Urinary bladder (tissue), 4 donors: ENCODE data around the gene TEX9. TPM values are rescaled to one million over a fixed set of nuclear protein-coding genes. Genes with fewer than 3 reads are reported as not detected.

Experiments
- DNase-seq: peaks from one replicate; pipeline ENCODE4 v3.0.0-alpha.2; 2015; ENCODE audit errors: extremely low spot score
- H3K27ac ChIP-seq: one replicate; pipeline ENCODE4 v1.5.1; 2013; ENCODE audit warnings: low read depth, mild to moderate bottlenecking, moderate library complexity
- H3K36me3 ChIP-seq: one replicate; pipeline ENCODE4 v1.6.1; 2013; ENCODE audit warnings: mild to moderate bottlenecking, moderate library complexity; ENCODE audit not compliant: insufficient read depth
- H3K4me1 ChIP-seq: one replicate; pipeline ENCODE4 v1.6.1; 2013; ENCODE audit warnings: mild to moderate bottlenecking, moderate library complexity; ENCODE audit not compliant: insufficient read depth
- H3K4me3 ChIP-seq: one replicate; pipeline ENCODE4 v1.5.1; 2013; ENCODE audit warnings: low read depth, low read length
- WGBS: extraction: QIAGEN DNeasy Blood & Tissue Kit; methylation state at CpG from one replicate; pipeline ENCODE4 v1.1.7; 2013; 5-methylcytosine and 5-hydroxymethylcytosine counted together
- polyA plus RNA-seq: library from polyadenylated mRNA; stranded (reverse); fragments of 200-250 nt; gene quantifications from one replicate; pipeline ENCODE4 v1.2.3, GENCODE V29; 2013
- total RNA-seq: library from RNA; depleted of rRNA; stranded (reverse); fragments of >200 nt; gene quantifications from one replicate; pipeline ENCODE4 v1.2.3, GENCODE V29; 2014
- donor health status: healthy with polysubstance abuse.
- donor health status: healthy.

Gene TEX9
- total and polyA plus RNA-seq, 2 donors, result 1.6 to 17.3 TPM

- no peak overlapping the region for H3K27ac ChIP-seq
- no peak overlapping the region for H3K4me3 ChIP-seq
- DNase-seq, result no peak
- 88% methylated on average over 1 of the region's 1 CpG for WGBS
- H3K36me3 ChIP-seq, result no peaks in the 10 kb centered on the region
- H3K4me1 ChIP-seq, result no peaks in the 10 kb centered on the region
Observed at GRCh38 chr15:56440214-56440770, 75.1 kb downstream of the TEX9 start.

GRCh38 chr15:56442354-56442753 is 77.1 kb downstream of the TEX9 start:
- no peaks in the 10 kb centered on the region for H3K36me3 ChIP-seq
- WGBS, result 98% methylated on average over 3 of the region's 3 CpGs
- DNase-seq, result no peak
- no peaks in the 10 kb centered on the region for H3K4me1 ChIP-seq
- H3K27ac ChIP-seq, result no peak overlapping the region
- no peak overlapping the region for H3K4me3 ChIP-seq

GRCh38 chr15:56445746-56446145 is 80.5 kb downstream of the TEX9 start:
- no peaks in the 10 kb centered on the region for H3K4me1 ChIP-seq
- WGBS, result 95% methylated on average over 5 of the region's 5 CpGs
- H3K27ac ChIP-seq, result no peak overlapping the region

GRCh38 chr15:56454836-56455235 is 89.6 kb downstream of the TEX9 start:
- Histone ChIP-seq H3K27ac (no peak overlapping the region), H3K36me3 (no peaks in the 10 kb centered on the region), H3K4me3 (no peak overlapping the region), H3K4me1 (peaks cover 2% of the 10 kb centered on the region)
- WGBS, result 56% methylated on average over 1 of the region's 1 CpG
- DNase-seq, result no peak

More at GRCh38 chr15:56445746-56446145, 80.5 kb downstream of the TEX9 start:
- H3K4me3 ChIP-seq, result no peak overlapping the region
- no peak for DNase-seq
- no peaks in the 10 kb centered on the region for H3K36me3 ChIP-seq

- Histone ChIP-seq H3K36me3 (no peaks in the 10 kb centered on the region), H3K27ac (no peak overlapping the region), H3K4me1 (peaks cover 2% of the 10 kb centered on the region), H3K4me3 (no peak overlapping the region)
- no peak for DNase-seq
- 93% methylated on average over 3 of the region's 3 CpGs for WGBS
Observed at GRCh38 chr15:56456229-56456628, 91.0 kb downstream of the TEX9 start.

GRCh38 chr15:56459096-56459495 is 93.9 kb downstream of the TEX9 start:
- H3K36me3 ChIP-seq, result no peaks in the 10 kb centered on the region
- peaks cover 2% of the 10 kb centered on the region for H3K4me1 ChIP-seq
- WGBS, result 64% methylated on average over 2 of the region's 2 CpGs
- no peak overlapping the region for H3K4me3 ChIP-seq
- no peak for DNase-seq
- H3K27ac ChIP-seq, result no peak overlapping the region

GRCh38 chr15:56460071-56460470 is 94.8 kb downstream of the TEX9 start:
- Histone ChIP-seq H3K4me3 (no peak overlapping the region), H3K36me3 (no peaks in the 10 kb centered on the region), H3K4me1 (peaks cover 2% of the 10 kb centered on the region), H3K27ac (no peak overlapping the region)
- 38% methylated on average over 1 of the region's 1 CpG for WGBS
- no peak for DNase-seq

- H3K27ac ChIP-seq, result no peak overlapping the region
- DNase-seq, result no peak
- 94% methylated on average over 2 of the region's 2 CpGs for WGBS
- H3K4me1 ChIP-seq, result peaks cover 2% of the 10 kb centered on the region
- H3K4me3 ChIP-seq, result no peak overlapping the region
- H3K36me3 ChIP-seq, result no peaks in the 10 kb centered on the region
Observed at GRCh38 chr15:56460947-56461346, 95.7 kb downstream of the TEX9 start.

GRCh38 chr15:56464893-56465520 is 99.8 kb downstream of the TEX9 start, which contains the start of gene MNS1:
MNS1 (minus strand) TSS chr15:56465137; CDS start chr15:56464972, 165 bp downstream.
- H3K27ac ChIP-seq, result no peak within 1 kb of the TSS
- DNase-seq, result peak; percentile 94
- 2% methylated on average over 38 of the region's 38 CpGs for WGBS
- no peaks in the 10 kb centered on the region for H3K4me1 ChIP-seq
- H3K4me3 ChIP-seq, result peak within 1 kb of the TSS; percentile 66
- H3K36me3 ChIP-seq, result no peaks in the 10 kb centered on the region

- no peak for DNase-seq
Observed at GRCh38 chr15:56467616-56468015, 102.4 kb downstream of the TEX9 start.

GRCh38 chr15:56468401-56468800 is 103.2 kb downstream of the TEX9 start:
- no peaks in the 10 kb centered on the region for H3K4me1 ChIP-seq
- H3K27ac ChIP-seq, result no peak overlapping the region
- no peak for DNase-seq
- 56% methylated on average over 2 of the region's 2 CpGs for WGBS
- no peaks in the 10 kb centered on the region for H3K36me3 ChIP-seq
- H3K4me3 ChIP-seq, result no peak overlapping the region

More at GRCh38 chr15:56467616-56468015, 102.4 kb downstream of the TEX9 start:
- Histone ChIP-seq H3K4me1 (no peaks in the 10 kb centered on the region), H3K27ac (no peak overlapping the region), H3K4me3 (no peak overlapping the region), H3K36me3 (no peaks in the 10 kb centered on the region)
- 62% methylated on average over 3 of the region's 3 CpGs for WGBS

GRCh38 chr15:56469483-56469882 is 104.3 kb downstream of the TEX9 start:
- no peak for DNase-seq
- Histone ChIP-seq H3K4me3 (no peak overlapping the region), H3K4me1 (no peaks in the 10 kb centered on the region), H3K27ac (no peak overlapping the region), H3K36me3 (no peaks in the 10 kb centered on the region)

GRCh38 chr15:56471440-56472069 is 106.3 kb downstream of the TEX9 start:
- Histone ChIP-seq H3K4me3 (no peak overlapping the region), H3K36me3 (no peaks in the 10 kb centered on the region), H3K4me1 (no peaks in the 10 kb centered on the region), H3K27ac (no peak overlapping the region)
- WGBS, result 84% methylated on average over 5 of the region's 5 CpGs
- DNase-seq, result no peak

GRCh38 chr15:56472278-56472677 is 107.1 kb downstream of the TEX9 start:
- Histone ChIP-seq H3K27ac (no peak overlapping the region), H3K4me3 (no peak overlapping the region), H3K36me3 (no peaks in the 10 kb centered on the region), H3K4me1 (no peaks in the 10 kb centered on the region)
- 78% methylated on average over 2 of the region's 2 CpGs for WGBS
- no peak for DNase-seq
